ENCODE data around the gene CLASP2.

- TF ChIP-seq CTCF (optimal IDR thresholded peaks at IDR 0.05 in 1 of 3, IDR thresholded peaks at IDR 0.05 in 1 of 3, conservative IDR thresholded peaks at IDR 0.05 in 1 of 3; ENCODE audit: extremely low read depth in 1 of 3, insufficient read depth in 2 of 3, low read length in 3 of 3) (no peak), EZH2 (IDR thresholded peaks at IDR 0.05; ENCODE audit: low read length) (no peak)
These were observed 140.9 kb downstream of the CLASP2 start for GRCh38 chr3:33577173-33577572.

Data from keratinocyte (primary cell).